ENCODE data around the gene NTHL1.

The NTHL1 gene

GRCh38 chr16:1991135-1991551 is 56.5 kb downstream of the NTHL1 start:
- peak; percentile 62 for DNase-seq

DNA sequence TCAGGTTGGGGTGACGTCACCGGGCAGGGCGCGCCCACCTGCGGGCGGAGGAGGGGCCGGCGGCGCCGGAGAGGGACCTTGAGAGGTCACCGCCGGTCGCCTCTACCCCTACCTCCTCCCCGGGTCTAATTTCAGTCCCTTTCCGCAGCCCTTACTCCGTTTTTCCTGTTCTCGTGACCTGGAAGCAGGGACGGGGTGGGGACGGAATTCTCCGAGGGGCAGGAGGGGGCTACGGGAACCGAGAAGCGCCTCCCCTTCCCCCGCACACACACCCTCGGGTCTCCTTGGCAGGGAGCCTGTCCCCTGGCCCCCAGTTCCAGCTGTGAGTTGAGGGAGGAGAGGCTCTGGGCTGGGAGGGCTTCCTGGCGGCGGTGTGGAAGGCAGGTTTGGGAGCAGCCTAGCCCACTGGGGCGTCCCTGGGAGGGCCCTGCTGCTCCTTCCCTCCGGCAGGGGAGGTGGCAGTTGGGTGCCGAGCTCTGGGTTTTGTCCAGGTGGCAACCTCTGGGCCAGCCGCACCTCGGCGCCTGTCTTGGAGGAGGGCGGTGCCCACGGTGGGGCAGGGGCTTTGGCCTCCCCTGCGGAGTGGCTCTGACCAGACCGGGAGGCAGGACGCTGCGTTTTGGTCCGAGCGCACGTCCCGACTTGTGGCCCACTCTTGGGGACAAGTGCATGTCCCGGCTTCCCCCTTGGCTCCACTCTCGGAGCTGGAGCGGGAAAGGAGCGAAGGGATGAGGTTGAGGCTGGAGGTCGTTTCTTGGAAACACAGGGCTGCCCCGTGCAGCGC is 57.1 kb downstream of the NTHL1 start:
- DNase-seq: peak; percentile 57

DNA sequence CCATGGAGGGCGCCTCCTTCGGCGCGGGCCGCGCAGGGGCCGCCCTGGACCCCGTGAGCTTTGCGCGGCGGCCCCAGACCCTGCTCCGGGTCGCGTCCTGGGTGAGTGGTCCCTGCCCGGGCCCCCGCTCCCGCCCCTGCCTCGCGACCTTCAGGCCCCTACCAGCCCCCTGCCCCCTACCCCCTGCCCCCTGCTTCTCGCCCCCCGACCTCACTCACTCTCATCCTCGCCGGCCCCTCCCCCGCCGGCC is 57.6 kb downstream of the NTHL1 start:
- no peak for DNase-seq

Data from activated CD4-positive, alpha-beta T cell treated with anti-CD3 and anti-CD28 coated beads, Interleukin-2, Interleukin-6, amounts not matched to agents 100 ng/mL and 50 ng/mL, durations not matched to agents 16 hours and 8 hours (primary cell).